GM18909 (cell line): ENCODE measurements around the gene DNAJC15.
"Not testable (repeated sequence)": the region's sequence is repeated elsewhere in the genome, so short reads cannot be mapped to it uniquely, and the experiment has no call there.

ENCODE experiments used
- ATAC-seq: cut with Tn5 transposase; IDR thresholded peaks from one replicate; pipeline ENCODE4 v1.9.1; 2021; ENCODE audit warnings: mild to moderate bottlenecking; ENCODE audit not compliant: unreplicated experiment, poor library complexity

DNAJC15 gene

GRCh38 chr13:43041369-43041921 is 18.1 kb downstream of the DNAJC15 start:
- peak; percentile 73 for ATAC-seq

GRCh38 chr13:43042410-43042921 is 19.1 kb downstream of the DNAJC15 start:
- no peak for ATAC-seq

- ATAC-seq: no peak
Observed at GRCh38 chr13:43044720-43045301, 21.4 kb downstream of the DNAJC15 start.

GRCh38 chr13:43045302-43045773 is 22.0 kb downstream of the DNAJC15 start:
- ATAC-seq: not testable (repeated sequence)

GRCh38 chr13:43046259-43046658 is 22.9 kb downstream of the DNAJC15 start:
- no peak for ATAC-seq

GRCh38 chr13:43054803-43055802 is 31.7 kb downstream of the DNAJC15 start:
- ATAC-seq: peak; percentile 46

- ATAC-seq: peak; percentile 65
Observed at GRCh38 chr13:43057653-43058317, 34.4 kb downstream of the DNAJC15 start.

- ATAC-seq: peak; percentile 24
Observed at GRCh38 chr13:43058318-43058674, 34.9 kb downstream of the DNAJC15 start.

GRCh38 chr13:43058831-43059230 is 35.4 kb downstream of the DNAJC15 start:
- ATAC-seq: no peak

- ATAC-seq: not testable (repeated sequence)
Observed at GRCh38 chr13:43059779-43060178, 36.4 kb downstream of the DNAJC15 start.

- ATAC-seq: not testable (repeated sequence)
Observed at GRCh38 chr13:43060806-43061205, 37.4 kb downstream of the DNAJC15 start.

GRCh38 chr13:43061496-43062280 is 38.3 kb downstream of the DNAJC15 start:
- ATAC-seq: no peak

- ATAC-seq: no peak
Observed at GRCh38 chr13:43071824-43072223, 48.4 kb downstream of the DNAJC15 start.

GRCh38 chr13:43072394-43072793 is 49.0 kb downstream of the DNAJC15 start:
- ATAC-seq: no peak

- peak; percentile 82 for ATAC-seq
Observed at GRCh38 chr13:43074824-43075510, 51.6 kb downstream of the DNAJC15 start.

GRCh38 chr13:43075511-43075902 is 52.1 kb downstream of the DNAJC15 start:
- ATAC-seq: peak; percentile 2

- ATAC-seq: no peak
Observed at GRCh38 chr13:43077046-43077445, 53.7 kb downstream of the DNAJC15 start.

- no peak for ATAC-seq
Observed at GRCh38 chr13:43077461-43077860, 54.1 kb downstream of the DNAJC15 start.

GRCh38 chr13:43077906-43078305 is 54.5 kb downstream of the DNAJC15 start:
- ATAC-seq: no peak
